CD8-positive, alpha-beta memory T cell (primary cell): Measurements from ENCODE around the gene SMOC1. TPM values are rescaled to one million over a fixed set of nuclear protein-coding genes. Genes with fewer than 3 reads are reported as not detected.

ENCODE experiments used
- CTCF ChIA-PET: fragments of 350-600 bp; sonication (Branson Sonifier 250); formaldehyde crosslinking; loops from one replicate; lab custom pipeline; 2021; ENCODE audit warnings: antibody characterized with exemption; lab: Charles Lee
- POLR2A ChIA-PET: fragments of 350-600 bp; sonication (Branson Sonifier 250); formaldehyde crosslinking; loops from one replicate; lab custom pipeline; 2021; ENCODE audit warnings: antibody characterized with exemption; lab: Charles Lee
- DNase-seq, 5 donors: peaks; one replicate each; pipeline versions ENCODE4 v3.0.0 to v3.0.0-alpha.2; 2020 to 2022; ENCODE audit warnings: mixed read lengths in 1 of 5
- H3K27ac ChIP-seq: one replicate; pipeline ENCODE4 v1.7.0; 2013; ENCODE audit warnings: low read depth, mild to moderate bottlenecking, low read length, moderate library complexity
- H3K27me3 ChIP-seq: 2 replicates; pipeline ENCODE4 v1.7.0; 2013; ENCODE audit warnings: low read length, mild to moderate bottlenecking; ENCODE audit not compliant: insufficient read depth, poor library complexity, severe bottlenecking
- H3K36me3 ChIP-seq: 2 replicates; pipeline ENCODE4 v1.7.0; 2013; ENCODE audit warnings: mild to moderate bottlenecking, low read length, moderate library complexity; ENCODE audit not compliant: insufficient read depth
- H3K4me1 ChIP-seq: 2 replicates; pipeline ENCODE4 v1.7.0; 2013; ENCODE audit warnings: mild to moderate bottlenecking, low read length, moderate library complexity; ENCODE audit not compliant: insufficient read depth
- H3K4me3 ChIP-seq: 2 replicates; pipeline ENCODE4 v1.7.0; 2013; ENCODE audit warnings: mild to moderate bottlenecking, low read length
- H3K9me3 ChIP-seq: 2 replicates; pipeline ENCODE4 v1.7.0; 2013; ENCODE audit warnings: mild to moderate bottlenecking, low read length
- H3K27ac Mint-ChIP-seq, 8 donors: one replicate each; pipeline ENCODE4 v1.8.0; 2020 to 2021; ENCODE audit warnings: mixed read lengths in 8 of 8, mild to moderate bottlenecking in 6 of 8, inconsistent platforms in 3 of 8, moderate library complexity in 3 of 8
- H3K27me3 Mint-ChIP-seq, 2 donors: one replicate each; pipeline ENCODE4 v1.8.0; 2020 to 2021; ENCODE audit warnings: mixed read lengths in 2 of 2, mild to moderate bottlenecking in 1 of 2, moderate library complexity in 1 of 2
- H3K36me3 Mint-ChIP-seq, 3 donors: one replicate each; pipeline ENCODE4 v1.8.0; 2020 to 2021; ENCODE audit warnings: mixed read lengths in 3 of 3, inconsistent platforms in 1 of 3, mild to moderate bottlenecking in 1 of 3
- H3K4me1 Mint-ChIP-seq, 3 donors: one replicate each; pipeline ENCODE4 v1.8.0; 2020 to 2021; ENCODE audit warnings: mixed read lengths in 3 of 3, inconsistent platforms in 1 of 3, mild to moderate bottlenecking in 1 of 3
- H3K4me3 Mint-ChIP-seq, 7 donors: one replicate each; pipeline ENCODE4 v1.8.0; 2020 to 2021; ENCODE audit warnings: mixed read lengths in 7 of 7, mild to moderate bottlenecking in 6 of 7, moderate library complexity in 4 of 7, inconsistent platforms in 2 of 7
- H3K9me3 Mint-ChIP-seq, 5 donors: one replicate each; pipeline ENCODE4 v1.8.0; 2020 to 2022; ENCODE audit warnings: mixed read lengths in 5 of 5, mild to moderate bottlenecking in 3 of 5, moderate library complexity in 2 of 5, inconsistent platforms in 1 of 5
- polyA plus RNA-seq: library from polyadenylated mRNA; unstranded; fragments of 300-500 nt; fragmentation: Illumina TruSeq; gene quantifications from one replicate; pipeline ENCODE4 v1.2.3, GENCODE V29; 2021
- total RNA-seq, 2 experiments: library from RNA; stranded (reverse); gene quantifications; one replicate each; pipeline ENCODE4 v1.2.3, GENCODE V29; 2021

Gene SMOC1
- total and polyA plus RNA-seq, 3 experiments from 2014 or later: not detected

DNA sequence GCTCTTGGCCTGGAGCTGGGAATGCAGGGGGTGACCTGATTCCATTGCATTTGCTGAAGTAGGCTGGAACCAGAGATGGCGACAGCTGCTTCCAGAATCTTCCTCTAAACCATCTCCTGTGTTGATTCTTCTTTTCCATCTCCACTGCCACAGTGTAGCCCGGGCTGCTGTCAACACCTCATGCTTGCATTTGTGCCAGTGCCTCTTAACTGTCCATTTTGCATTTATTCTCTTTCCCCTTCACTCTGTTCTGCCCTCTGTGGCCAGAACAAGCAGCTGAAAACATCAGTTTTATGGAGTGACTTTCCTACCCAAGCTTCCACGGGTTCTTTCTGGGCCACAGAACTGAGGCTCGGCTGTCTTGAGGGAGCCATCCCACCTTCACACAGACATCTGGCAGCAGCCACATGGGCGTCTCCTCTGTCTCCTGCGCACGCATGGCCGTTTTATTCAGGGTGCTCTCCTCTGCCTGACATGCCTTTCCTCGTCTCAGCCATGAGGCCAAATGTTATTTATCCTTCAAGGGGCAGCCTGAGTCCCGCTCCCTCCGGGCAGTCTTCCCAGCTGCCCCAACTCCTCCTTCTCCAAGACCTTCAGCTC, 51.7 kb downstream of the SMOC1 start:
- no peak overlapping the region for H3K4me3 ChIP-seq
- H3K4me1 ChIP-seq: no peaks in the 10 kb centered on the region
- CTCF ChIA-PET: no interaction called here
- no peak for DNase-seq
- Mint-ChIP-seq H3K4me1 (no peaks in the 10 kb centered on the region), H3K27ac (no peak overlapping the region), H3K36me3 (no peaks in the 10 kb centered on the region), H3K4me3 (no peak overlapping the region), H3K9me3 (no peaks in the 10 kb centered on the region), H3K27me3 (peaks cover 11 to 44% of the 10 kb centered on the region in 2 donors)
- H3K27me3 ChIP-seq: peaks cover 4% of the 10 kb centered on the region
- H3K27ac ChIP-seq: no peak overlapping the region
- no peaks in the 10 kb centered on the region for H3K36me3 ChIP-seq
- POLR2A ChIA-PET: no interaction called here
- no peaks in the 10 kb centered on the region for H3K9me3 ChIP-seq

DNA sequence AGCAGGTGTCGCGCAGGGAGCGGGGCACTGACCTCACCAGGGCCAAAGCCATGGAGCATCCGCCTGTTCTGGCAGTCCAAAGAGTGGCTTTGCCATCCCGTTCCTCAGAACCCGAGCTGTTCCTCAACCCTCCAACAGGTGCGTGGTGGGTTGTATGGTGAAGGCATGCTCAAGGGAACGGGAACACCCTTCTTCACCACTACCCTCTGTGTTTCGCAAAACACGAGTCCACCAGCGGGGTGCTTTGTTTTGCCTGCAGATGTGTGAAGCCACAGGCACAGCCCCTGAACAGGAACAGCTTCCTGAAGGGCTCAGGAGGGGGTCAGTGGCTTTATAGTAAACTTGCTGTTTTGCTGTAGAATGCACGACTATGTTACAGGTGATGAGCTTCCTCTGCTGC, 52.7 kb downstream of the SMOC1 start:
- POLR2A ChIA-PET: no interaction called here
- H3K36me3 ChIP-seq: no peaks in the 10 kb centered on the region
- Mint-ChIP-seq H3K9me3 (no peaks in the 10 kb centered on the region), H3K4me3 (no peak overlapping the region), H3K36me3 (no peaks in the 10 kb centered on the region), H3K27ac (no peak overlapping the region), H3K4me1 (no peaks in the 10 kb centered on the region), H3K27me3 (peaks cover 11 to 49% of the 10 kb centered on the region in 2 donors)
- no peak overlapping the region for H3K4me3 ChIP-seq
- H3K9me3 ChIP-seq: no peaks in the 10 kb centered on the region
- DNase-seq: peak in 1 of 5 donors; percentile 20
- CTCF ChIA-PET: no interaction called here
- no peaks in the 10 kb centered on the region for H3K4me1 ChIP-seq
- H3K27me3 ChIP-seq: peaks cover 4% of the 10 kb centered on the region
- H3K27ac ChIP-seq: no peak overlapping the region

- H3K27ac Mint-ChIP-seq: no peak overlapping the region
- H3K4me3 ChIP-seq: no peak overlapping the region
- POLR2A ChIA-PET: no interaction called here
- H3K4me3 Mint-ChIP-seq: no peak overlapping the region
- H3K27me3 Mint-ChIP-seq: peaks cover 11 to 49% of the 10 kb centered on the region in 2 donors
- H3K36me3 ChIP-seq: no peaks in the 10 kb centered on the region
- H3K9me3 Mint-ChIP-seq: no peaks in the 10 kb centered on the region
- no peak overlapping the region for H3K27ac ChIP-seq
- H3K27me3 ChIP-seq: peaks cover 4% of the 10 kb centered on the region
- H3K4me1 Mint-ChIP-seq: no peaks in the 10 kb centered on the region
- CTCF ChIA-PET: no interaction called here
- DNase-seq: no peak
- H3K36me3 Mint-ChIP-seq: no peaks in the 10 kb centered on the region
- H3K4me1 ChIP-seq: no peaks in the 10 kb centered on the region
- H3K9me3 ChIP-seq: no peaks in the 10 kb centered on the region
Observed at GRCh38 chr14:69932391-69932790, 53.2 kb downstream of the SMOC1 start.

DNA sequence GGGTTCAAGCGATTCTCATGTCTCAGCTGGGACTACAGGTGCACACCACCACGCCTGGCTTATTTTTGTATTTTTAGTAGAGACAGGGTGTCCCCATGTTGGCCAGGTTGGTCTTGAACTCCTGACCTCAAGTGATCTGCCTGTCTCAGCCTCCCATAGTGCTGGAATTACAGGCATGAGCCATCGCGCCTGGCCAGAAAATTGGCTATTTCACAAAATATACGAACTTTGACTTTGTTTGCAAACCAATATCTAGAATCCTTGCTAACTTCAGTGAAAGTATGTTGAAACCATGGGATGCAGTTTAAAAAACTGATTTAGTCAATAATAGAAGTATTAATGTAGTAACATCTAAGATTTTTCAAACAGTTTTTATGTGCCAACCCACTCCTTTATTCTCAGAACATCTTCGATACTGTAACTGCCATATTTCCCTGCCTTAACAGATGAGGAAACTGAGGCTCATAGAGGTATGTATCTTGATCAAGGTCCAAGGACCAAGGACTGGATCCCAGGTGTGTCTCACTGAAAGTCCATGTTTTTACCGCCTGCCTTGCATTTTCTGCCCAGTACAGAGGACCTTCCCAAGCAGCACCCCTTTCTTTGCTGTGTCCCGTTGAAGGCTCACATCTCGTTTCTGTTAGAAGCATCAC, 54.5 kb downstream of the SMOC1 start:
- Histone ChIP-seq H3K27me3 (peaks cover 4% of the 10 kb centered on the region), H3K27ac (no peak overlapping the region), H3K4me3 (no peak overlapping the region), H3K9me3 (no peaks in the 10 kb centered on the region), H3K4me1 (no peaks in the 10 kb centered on the region), H3K36me3 (no peaks in the 10 kb centered on the region)
- H3K4me1 Mint-ChIP-seq: no peaks in the 10 kb centered on the region
- DNase-seq: no peak
- POLR2A ChIA-PET: no interaction called here
- H3K9me3 Mint-ChIP-seq: no peaks in the 10 kb centered on the region
- no peaks in the 10 kb centered on the region for H3K36me3 Mint-ChIP-seq
- CTCF ChIA-PET: no interaction called here
- peaks cover 7 to 52% of the 10 kb centered on the region in 2 donors for H3K27me3 Mint-ChIP-seq
- no peak overlapping the region for H3K4me3 Mint-ChIP-seq
- no peak overlapping the region for H3K27ac Mint-ChIP-seq

GRCh38 chr14:69937367-69938081, 58.3 kb downstream of the SMOC1 start:
- H3K27me3 Mint-ChIP-seq: peaks cover 16 to 49% of the 10 kb centered on the region in 2 donors
- Histone ChIP-seq H3K9me3 (no peaks in the 10 kb centered on the region), H3K27ac (no peak overlapping the region), H3K4me1 (no peaks in the 10 kb centered on the region), H3K4me3 (no peak overlapping the region), H3K27me3 (peaks cover 1% of the 10 kb centered on the region), H3K36me3 (no peaks in the 10 kb centered on the region)
- no peaks in the 10 kb centered on the region for H3K36me3 Mint-ChIP-seq
- H3K4me3 Mint-ChIP-seq: no peak overlapping the region
- peaks cover 0 to 2% (median 0%) of the 10 kb centered on the region in 5 donors for H3K9me3 Mint-ChIP-seq
- POLR2A ChIA-PET: no interaction called here
- no peak overlapping the region for H3K27ac Mint-ChIP-seq
- no peak for DNase-seq
- CTCF ChIA-PET: no interaction called here
- no peaks in the 10 kb centered on the region for H3K4me1 Mint-ChIP-seq

- no peak overlapping the region for H3K4me3 ChIP-seq
- no peaks in the 10 kb centered on the region for H3K27me3 ChIP-seq
- peaks cover 20 to 52% of the 10 kb centered on the region in 2 donors for H3K27me3 Mint-ChIP-seq
- CTCF ChIA-PET: no interaction called here
- peaks cover 0 to 2% (median 0%) of the 10 kb centered on the region in 5 donors for H3K9me3 Mint-ChIP-seq
- no peaks in the 10 kb centered on the region for H3K36me3 ChIP-seq
- H3K4me3 Mint-ChIP-seq: no peak overlapping the region
- H3K4me1 Mint-ChIP-seq: no peaks in the 10 kb centered on the region
- no peaks in the 10 kb centered on the region for H3K9me3 ChIP-seq
- H3K27ac Mint-ChIP-seq: no peak overlapping the region
- no peak for DNase-seq
- H3K4me1 ChIP-seq: no peaks in the 10 kb centered on the region
- H3K36me3 Mint-ChIP-seq: no peaks in the 10 kb centered on the region
- POLR2A ChIA-PET: no interaction called here
- no peak overlapping the region for H3K27ac ChIP-seq
Observed at GRCh38 chr14:69938751-69939150, 59.5 kb downstream of the SMOC1 start.

DNA sequence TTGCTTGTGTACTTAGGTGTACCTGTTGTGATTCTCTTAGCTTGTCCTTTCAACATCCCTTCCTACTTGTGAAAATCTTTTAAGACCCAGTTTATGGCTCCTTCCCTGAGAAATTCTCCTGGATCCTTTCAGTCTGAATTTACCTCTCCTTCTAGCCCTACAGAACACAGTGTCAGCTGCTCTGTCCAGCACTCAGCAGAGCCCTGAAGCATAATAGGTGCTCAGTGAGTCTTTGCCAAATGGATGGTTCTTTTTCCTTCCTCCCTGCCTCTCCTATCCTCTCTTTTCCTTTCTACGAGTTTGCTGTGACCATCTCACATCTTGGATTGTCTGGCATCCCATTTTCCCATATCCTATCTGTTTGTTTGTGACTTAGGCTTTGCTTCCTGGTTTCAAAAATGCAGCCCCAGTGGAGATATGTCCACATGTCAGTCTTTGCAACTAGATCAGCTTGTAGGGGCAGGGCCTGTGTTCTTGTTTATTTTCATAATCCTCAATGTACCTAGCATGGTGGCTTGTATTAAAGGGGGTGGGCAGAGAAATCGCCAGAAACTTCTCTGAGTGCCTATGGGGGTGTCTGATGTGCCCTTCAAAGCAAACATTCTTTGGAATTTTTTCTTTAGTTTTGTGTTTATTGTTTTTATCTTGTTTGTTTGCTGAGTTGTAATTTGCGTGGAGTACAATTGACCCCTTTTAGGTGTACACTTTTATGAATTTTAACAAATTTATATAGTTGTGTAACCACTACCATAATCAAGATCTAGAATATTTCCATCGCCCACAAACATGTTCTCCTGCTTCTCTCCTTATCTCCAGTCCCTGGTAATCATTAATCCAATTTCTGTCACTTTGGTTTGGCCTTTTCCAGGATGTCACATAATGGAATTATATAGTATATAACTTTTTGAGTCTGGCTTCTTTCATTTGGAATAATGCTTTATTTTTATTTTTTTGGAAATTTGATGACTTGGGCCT, 62.8 kb downstream of the SMOC1 start:
- POLR2A ChIA-PET: no interaction called here
- no peaks in the 10 kb centered on the region for H3K4me1 Mint-ChIP-seq
- no peak overlapping the region for H3K27ac Mint-ChIP-seq
- Histone ChIP-seq H3K9me3 (no peaks in the 10 kb centered on the region), H3K4me1 (no peaks in the 10 kb centered on the region), H3K4me3 (no peak overlapping the region), H3K36me3 (no peaks in the 10 kb centered on the region), H3K27me3 (no peaks in the 10 kb centered on the region), H3K27ac (no peak overlapping the region)
- CTCF ChIA-PET: no interaction called here
- peaks cover 8 to 16% (median 13%) of the 10 kb centered on the region in 5 donors for H3K9me3 Mint-ChIP-seq
- no peak for DNase-seq
- H3K36me3 Mint-ChIP-seq: no peaks in the 10 kb centered on the region
- no peak overlapping the region for H3K4me3 Mint-ChIP-seq
- H3K27me3 Mint-ChIP-seq: peaks cover 19 to 52% of the 10 kb centered on the region in 2 donors
